Keratinocyte (primary cell): Measurements from ENCODE around the gene GRM2. TPM values are rescaled to one million over a fixed set of nuclear protein-coding genes. Genes with fewer than 3 reads are reported as not detected.
A peak's percentile ranks its signal among the peaks of the same experiment; 100 is the strongest.

Experiments used
- DNase-seq: peaks from one replicate; pipeline ENCODE4 v3.0.0-alpha.2; 2011; ENCODE audit warnings: low read depth, missing footprints, low spot score
- FAIRE-seq: peaks from 2 replicates; lab custom pipeline; 2011; peaks lifted over from hg19 to GRCh38; lab: Jason Lieb, UNC
- H2AFZ ChIP-seq: 2 replicates; pipeline ENCODE4 v1.6.0; 2012; ENCODE audit warnings: low read length, control low read depth, inconsistent platforms; ENCODE audit not compliant: control insufficient read depth
- H3K27ac ChIP-seq: 2 replicates; pipeline ENCODE4 v1.5.1; 2011; ENCODE audit warnings: low read length; ENCODE audit not compliant: control insufficient read depth, insufficient read depth
- H3K27me3 ChIP-seq: 3 replicates; pipeline ENCODE4 v1.6.0; 2011; ENCODE audit warnings: low read length; ENCODE audit not compliant: control insufficient read depth, insufficient read depth; ENCODE audit errors: extremely low read depth
- H3K36me3 ChIP-seq, 2 experiments: 2 replicates in 1 of 2; 3 replicates in 1 of 2; pipeline ENCODE4 v1.5.1; 2011; ENCODE audit warnings: low read length in 2 of 2, mild to moderate bottlenecking in 1 of 2; ENCODE audit not compliant: control insufficient read depth in 2 of 2, insufficient read depth in 2 of 2; ENCODE audit errors: extremely low read depth in 1 of 2
- H3K4me1 ChIP-seq: 3 replicates; pipeline ENCODE4 v1.5.1; 2011; ENCODE audit warnings: low read length; ENCODE audit not compliant: control insufficient read depth, insufficient read depth; ENCODE audit errors: extremely low read depth
- H3K4me2 ChIP-seq: 3 replicates; pipeline ENCODE4 v1.6.0; 2011; ENCODE audit warnings: low read depth, low read length; ENCODE audit not compliant: control insufficient read depth, insufficient read depth; ENCODE audit errors: extremely low read depth
- H3K4me3 ChIP-seq, 3 experiments: fragments of 200-600 bp in 1 of 3; sonication (generic) in 1 of 3; 2 replicates in 2 of 3; 3 replicates in 1 of 3; pipeline ENCODE4 v1.5.1; 2011 to 2016; ENCODE audit warnings: low read length in 3 of 3, mild to moderate bottlenecking in 3 of 3, control low read depth in 2 of 3, inconsistent platforms in 1 of 3, low read depth in 1 of 3, mixed read lengths in 1 of 3, mixed run types in 1 of 3, moderate library complexity in 1 of 3; ENCODE audit not compliant: control insufficient read depth in 2 of 3, insufficient read depth in 2 of 3; ENCODE audit errors: extremely low read depth in 1 of 3
- H3K79me2 ChIP-seq: 2 replicates; pipeline ENCODE4 v1.6.0; 2012; ENCODE audit warnings: low read length; ENCODE audit not compliant: control insufficient read depth, insufficient read depth
- H3K9ac ChIP-seq: 3 replicates; pipeline ENCODE4 v1.6.0; 2011; ENCODE audit warnings: low read length; ENCODE audit not compliant: control insufficient read depth, insufficient read depth; ENCODE audit errors: extremely low read depth
- H3K9me1 ChIP-seq: 3 replicates; pipeline ENCODE4 v1.6.0; 2011; ENCODE audit warnings: low read length; ENCODE audit not compliant: control insufficient read depth, insufficient read depth; ENCODE audit errors: extremely low read depth
- H3K9me3 ChIP-seq: 2 replicates; pipeline ENCODE4 v1.5.1; 2012; ENCODE audit warnings: low read depth, low read length; ENCODE audit not compliant: control insufficient read depth
- H4K20me1 ChIP-seq: 3 replicates; pipeline ENCODE4 v1.6.0; 2011; ENCODE audit warnings: low read length; ENCODE audit not compliant: control insufficient read depth, insufficient read depth; ENCODE audit errors: extremely low read depth
- EZH2 ChIP-seq: IDR thresholded peaks from one replicate; pipeline ENCODE4 v1.6.1; 2012; ENCODE audit warnings: inconsistent platforms, mild to moderate bottlenecking, low read length, moderate library complexity
- dilution Hi-C: fragments of 300-500 bp; cut with MboI; formaldehyde crosslinking; loops from one replicate; pipeline ENCODE4 v1.7.0; 2020; ENCODE audit warnings: low sequenced_read_pairs; ENCODE audit not compliant: extremely low pct_ligation_motif_present
- polyA plus RNA-seq, 5 experiments: library from polyadenylated mRNA; depleted of rRNA in 3 of 5; stranded (reverse) in 3 of 5; stranded (forward) in 1 of 5; unstranded in 1 of 5; fragments of >200 nt; gene quantifications; 1 replicate in 1 of 5; 2 replicates in 3 of 5; 3 replicates in 1 of 5; pipeline versions ENCODE4 v1.2.1 to v1.2.3, GENCODE V29; 2011 to 2012; ENCODE audit warnings: missing spikeins in 2 of 5, low read depth in 1 of 5, low replicate concordance in 1 of 5
- TF ChIP-seq, protein P1 (sequence below), 3 experiments: IDR thresholded peaks in 1 of 3; conservative IDR thresholded peaks in 1 of 3; optimal IDR thresholded peaks in 1 of 3; 2 replicates in 2 of 3; 3 replicates in 1 of 3; pipeline versions ENCODE3 to v1.5.1; 2011; ENCODE audit warnings: low read length in 3 of 3, mild to moderate bottlenecking in 3 of 3, moderate library complexity in 2 of 3, control low read depth in 1 of 3, inconsistent platforms in 1 of 3; ENCODE audit not compliant: insufficient read depth in 2 of 3; ENCODE audit errors: extremely low read depth in 1 of 3

The GRM2 gene
- polyA plus RNA-seq, 1 donor (not counting 4 experiments of a cell fraction or from before 2014, with no cell fraction given) = 0.07 TPM

- DNase-seq (no peak), FAIRE-seq (peak; percentile 23)
- no peak overlapping the region for H3K4me2 ChIP-seq
- no peaks in the 10 kb centered on the region for H3K9me3 ChIP-seq
- TF ChIP-seq EZH2 = no peak
- TF ChIP-seq, protein P1, sequence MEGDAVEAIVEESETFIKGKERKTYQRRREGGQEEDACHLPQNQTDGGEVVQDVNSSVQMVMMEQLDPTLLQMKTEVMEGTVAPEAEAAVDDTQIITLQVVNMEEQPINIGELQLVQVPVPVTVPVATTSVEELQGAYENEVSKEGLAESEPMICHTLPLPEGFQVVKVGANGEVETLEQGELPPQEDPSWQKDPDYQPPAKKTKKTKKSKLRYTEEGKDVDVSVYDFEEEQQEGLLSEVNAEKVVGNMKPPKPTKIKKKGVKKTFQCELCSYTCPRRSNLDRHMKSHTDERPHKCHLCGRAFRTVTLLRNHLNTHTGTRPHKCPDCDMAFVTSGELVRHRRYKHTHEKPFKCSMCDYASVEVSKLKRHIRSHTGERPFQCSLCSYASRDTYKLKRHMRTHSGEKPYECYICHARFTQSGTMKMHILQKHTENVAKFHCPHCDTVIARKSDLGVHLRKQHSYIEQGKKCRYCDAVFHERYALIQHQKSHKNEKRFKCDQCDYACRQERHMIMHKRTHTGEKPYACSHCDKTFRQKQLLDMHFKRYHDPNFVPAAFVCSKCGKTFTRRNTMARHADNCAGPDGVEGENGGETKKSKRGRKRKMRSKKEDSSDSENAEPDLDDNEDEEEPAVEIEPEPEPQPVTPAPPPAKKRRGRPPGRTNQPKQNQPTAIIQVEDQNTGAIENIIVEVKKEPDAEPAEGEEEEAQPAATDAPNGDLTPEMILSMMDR (optimal IDR thresholded peaks at IDR 0.05 in 1 of 3, IDR thresholded peaks at IDR 0.05 in 1 of 3, conservative IDR thresholded peaks at IDR 0.05 in 1 of 3; ENCODE audit: extremely low read depth in 1 of 3, insufficient read depth in 2 of 3, low read length in 3 of 3) = no peak
- no peak overlapping the region for H3K27ac ChIP-seq
- H3K4me3 ChIP-seq = no peak overlapping the region
- H3K36me3 ChIP-seq = peaks cover 1 to 5% of the 10 kb centered on the region in 2 experiments
- H4K20me1 ChIP-seq = no peaks in the 10 kb centered on the region
- H3K9ac ChIP-seq = no peak overlapping the region
- peaks cover 41% of the 10 kb centered on the region for H3K4me1 ChIP-seq
- H3K9me1 ChIP-seq = no peaks in the 10 kb centered on the region
- no peak overlapping the region for H2AFZ ChIP-seq
- H3K79me2 ChIP-seq = peaks cover 2% of the 10 kb centered on the region
- dilution Hi-C loops = no loop called here
- H3K27me3 ChIP-seq = no peaks in the 10 kb centered on the region
Observed at GRCh38 chr3:51668756-51669155, 38.1 kb upstream of the GRM2 start.

DNA sequence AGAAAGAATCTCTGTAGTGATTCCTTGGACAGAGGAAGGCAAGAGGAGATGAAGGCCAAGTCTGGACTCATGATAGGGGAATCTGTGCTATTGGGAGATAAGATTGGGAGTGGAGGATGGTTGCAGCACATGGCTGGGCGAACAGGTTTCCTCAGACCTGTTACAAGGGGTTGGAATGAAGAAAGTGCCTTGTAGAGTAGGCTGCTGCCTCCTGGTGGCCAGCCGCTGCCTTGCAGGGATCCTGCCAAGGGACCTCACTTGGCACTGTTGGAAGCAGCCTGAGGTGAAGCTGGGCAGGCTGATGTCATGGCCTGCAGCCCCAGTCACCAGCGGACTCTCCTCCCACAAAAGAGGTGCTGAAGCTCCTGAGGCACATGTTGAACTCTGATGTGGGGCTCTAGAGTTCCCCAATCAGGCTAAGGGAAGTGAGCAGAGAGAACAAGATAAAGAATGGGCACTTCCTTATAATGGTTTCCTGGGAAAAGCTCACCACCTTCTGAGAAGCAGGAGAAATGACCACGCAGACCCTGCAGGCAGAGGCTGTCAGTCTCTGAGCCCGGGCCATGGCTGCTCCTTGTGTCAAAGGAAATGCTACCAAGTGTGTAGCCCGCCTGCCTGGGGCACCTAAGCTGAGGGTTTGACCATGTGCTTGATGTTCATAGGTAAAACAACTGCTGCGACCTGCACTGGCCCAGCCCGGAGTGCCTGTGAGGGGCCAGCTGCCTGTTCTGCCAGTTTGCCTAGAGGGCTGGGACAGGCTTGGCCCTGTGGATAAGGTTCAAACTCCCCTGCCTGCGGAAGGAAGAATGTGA, 37.4 kb upstream of the GRM2 start:
- peaks cover 2% of the 10 kb centered on the region for H3K79me2 ChIP-seq
- no peak overlapping the region for H3K4me3 ChIP-seq
- peak; percentile 98 for FAIRE-seq
- H4K20me1 ChIP-seq = no peaks in the 10 kb centered on the region
- TF ChIP-seq, protein P1 (optimal IDR thresholded peaks at IDR 0.05 in 1 of 3, IDR thresholded peaks at IDR 0.05 in 1 of 3, conservative IDR thresholded peaks at IDR 0.05 in 1 of 3; ENCODE audit: extremely low read depth in 1 of 3, insufficient read depth in 2 of 3, low read length in 3 of 3) = peak in 2 of 3 experiments; percentile 99 to 100
- no peak for TF ChIP-seq EZH2
- DNase-seq = peak; percentile 89
- H3K9ac ChIP-seq = peak overlapping the region; percentile 38
- no peaks in the 10 kb centered on the region for H3K9me3 ChIP-seq
- no peak overlapping the region for H2AFZ ChIP-seq
- H3K4me2 ChIP-seq = peak overlapping the region; percentile 97
- peaks cover 1 to 5% of the 10 kb centered on the region in 2 experiments for H3K36me3 ChIP-seq
- H3K27me3 ChIP-seq = no peaks in the 10 kb centered on the region
- H3K27ac ChIP-seq = peak overlapping the region; percentile 52
- no peaks in the 10 kb centered on the region for H3K9me1 ChIP-seq
- dilution Hi-C loops = no loop called here
- peaks cover 47% of the 10 kb centered on the region for H3K4me1 ChIP-seq
